Spleen (tissue), 11 donors: ENCODE results near the gene RNF141. TPM values are rescaled to one million over a fixed set of nuclear protein-coding genes. Genes with fewer than 3 reads are reported as not detected.

Experiments
- DNase-seq: peaks from one replicate; pipeline ENCODE4 v3.0.0-alpha.2; 2020
- H3K27ac ChIP-seq, 8 donors: fragments of 200-600 bp; sonication (generic) in 7 of 8; 1 replicate in 4 of 8; 2 replicates in 4 of 8; pipeline versions ENCODE4 v1.5.0 to v1.8.0; 2016 to 2021; ENCODE audit warnings: inconsistent platforms in 4 of 8, mild to moderate bottlenecking in 4 of 8, moderate library complexity in 1 of 8
- H3K27me3 ChIP-seq, 7 donors: fragments of 200-600 bp; sonication (generic) in 6 of 7; replicated peaks in 1 of 7; 1 replicate in 4 of 7; 2 replicates in 3 of 7; pipeline versions ENCODE4 v1.5.0 to v1.8.0; 2016 to 2021; ENCODE audit warnings: inconsistent platforms in 3 of 7, mild to moderate bottlenecking in 1 of 7
- H3K36me3 ChIP-seq, 6 donors: fragments of 200-600 bp; sonication (generic) in 5 of 6; 1 replicate in 4 of 6; 2 replicates in 2 of 6; pipeline versions ENCODE4 v1.5.0 to v1.8.0; 2016 to 2021; ENCODE audit warnings: inconsistent platforms in 2 of 6
- H3K4me1 ChIP-seq, 6 donors: fragments of 200-600 bp; sonication (generic) in 5 of 6; 1 replicate in 3 of 6; 2 replicates in 3 of 6; pipeline versions ENCODE4 v1.5.0 to v1.8.0; 2016 to 2021; ENCODE audit warnings: inconsistent platforms in 3 of 6
- H3K4me3 ChIP-seq, 8 donors: fragments of 200-600 bp; sonication (generic) in 7 of 8; 1 replicate in 4 of 8; 2 replicates in 4 of 8; pipeline versions ENCODE4 v1.5.0 to v1.8.0; 2016 to 2021; ENCODE audit warnings: inconsistent platforms in 4 of 8, mild to moderate bottlenecking in 4 of 8, moderate library complexity in 2 of 8
- H3K9me3 ChIP-seq, 8 donors: fragments of 200-600 bp; sonication (generic) in 7 of 8; 1 replicate in 4 of 8; 2 replicates in 4 of 8; pipeline versions ENCODE4 v1.5.0 to v1.8.0; 2016 to 2021; ENCODE audit warnings: inconsistent platforms in 4 of 8
- POLR2A ChIP-seq, 3 donors: fragments of 450-650 bp; IDR thresholded peaks; one replicate each; pipeline ENCODE4 v1.5.1; 2017; ENCODE audit warnings: antibody characterized with exemption in 3 of 3, mild to moderate bottlenecking in 1 of 3
- POLR2AphosphoS5 ChIP-seq, 3 donors: sonication (generic); formaldehyde crosslinking; IDR thresholded peaks; one replicate each; pipeline ENCODE4 v1.5.1; 2017; ENCODE audit warnings: antibody characterized with exemption in 3 of 3
- WGBS, 5 donors: extraction: QIAGEN DNeasy Blood & Tissue Kit in 3 of 5; methylation state at CpG; one replicate each; pipeline versions ENCODE4 v1.1.5 to v1.1.7; 2013 to 2018; 5-methylcytosine and 5-hydroxymethylcytosine counted together
- intact Hi-C: fragments of 100-400 bp; cut with DNase I; formaldehyde crosslinking; loops from one replicate; pipeline ENCODE4 v1.15.0; 2023; ENCODE audit warnings: low total_unique reads
- polyA plus RNA-seq, 3 donors: library from polyadenylated mRNA; stranded (reverse); fragments of 200-250 nt; gene quantifications; one replicate each; pipeline ENCODE4 v1.2.1, GENCODE V29; 2013
- total RNA-seq, 7 donors: library from RNA; depleted of rRNA in 3 of 7; stranded (reverse); fragments of >200 nt in 3 of 7; fragmentation: NEBNext Ultra II Directional in 4 of 7; extraction: Animal tissue kit (Norgen Biotek cat#: 25700) in 4 of 7; gene quantifications; one replicate each; pipeline versions ENCODE4 v1.1.0 to v1.2.1, GENCODE V29; 2016 to 2021
- TF ChIP-seq, protein P1 (sequence below), 11 experiments: fragments of 200-600 bp in 7 of 11; fragments of 450-650 bp in 4 of 11; sonication (generic) in 4 of 11; IDR thresholded peaks in 8 of 11; conservative IDR thresholded peaks in 3 of 11; 1 replicate in 7 of 11; 2 replicates in 4 of 11; pipeline versions ENCODE4 v1.4.0 to v1.8.0; 2016 to 2021; ENCODE audit warnings: antibody characterized with exemption in 11 of 11, inconsistent platforms in 4 of 11, mild to moderate bottlenecking in 1 of 11
- donor health status: healthy with polysubstance abuse.
- donor health status: DM: no; HTN: no; CAD: no; lungs with moderate emphysema.
- donor health status: DM: no; HTN: no; CAD: no.
- donor health status: Bipolar disorder and iron deficiency.
- donor health status: healthy.
- donor health status: DM: no; HTN: no; CAD: no.
- donor health status: DM: yes; HTN: yes; CAD: no.

RNF141 gene
- total and polyA plus RNA-seq, 10 donors = 13.3 to 86.2 (median 48.8) TPM

DNA sequence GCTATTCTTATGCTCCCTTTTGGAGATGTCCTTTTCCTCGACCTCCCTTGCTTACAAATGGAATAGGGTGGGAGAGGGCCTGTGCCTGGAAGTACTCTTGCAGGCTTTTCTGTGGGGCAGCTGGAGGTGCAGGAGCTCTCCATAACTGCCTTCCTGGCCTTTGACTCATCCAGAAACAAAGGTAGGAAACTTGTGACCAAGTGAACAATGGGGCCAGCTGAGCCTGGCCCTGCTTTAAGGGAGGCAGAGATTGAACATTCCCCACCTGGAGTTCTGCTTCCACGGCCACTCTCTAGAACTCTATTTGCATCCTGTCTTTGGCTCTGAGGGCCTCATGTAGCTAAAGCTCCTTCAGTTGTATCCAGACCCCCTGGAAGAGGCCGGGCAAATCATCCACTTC lies 32.6 kb upstream of the RNF141 start:
- Histone ChIP-seq H3K27me3 (no peaks in the 10 kb centered on the region), H3K27ac (no peak overlapping the region), H3K36me3 (peaks cover 0 to 41% (median 2%) of the 10 kb centered on the region in 6 donors), H3K4me3 (no peak overlapping the region), H3K4me1 (peaks cover 0 to 36% (median 11%) of the 10 kb centered on the region in 6 donors), H3K9me3 (no peaks in the 10 kb centered on the region)
- no peak for DNase-seq
- no peak for TF ChIP-seq POLR2AphosphoS5 (IDR thresholded peaks at IDR 0.05)
- no peak for TF ChIP-seq POLR2A (IDR thresholded peaks at IDR 0.05)
- TF ChIP-seq, protein P1, sequence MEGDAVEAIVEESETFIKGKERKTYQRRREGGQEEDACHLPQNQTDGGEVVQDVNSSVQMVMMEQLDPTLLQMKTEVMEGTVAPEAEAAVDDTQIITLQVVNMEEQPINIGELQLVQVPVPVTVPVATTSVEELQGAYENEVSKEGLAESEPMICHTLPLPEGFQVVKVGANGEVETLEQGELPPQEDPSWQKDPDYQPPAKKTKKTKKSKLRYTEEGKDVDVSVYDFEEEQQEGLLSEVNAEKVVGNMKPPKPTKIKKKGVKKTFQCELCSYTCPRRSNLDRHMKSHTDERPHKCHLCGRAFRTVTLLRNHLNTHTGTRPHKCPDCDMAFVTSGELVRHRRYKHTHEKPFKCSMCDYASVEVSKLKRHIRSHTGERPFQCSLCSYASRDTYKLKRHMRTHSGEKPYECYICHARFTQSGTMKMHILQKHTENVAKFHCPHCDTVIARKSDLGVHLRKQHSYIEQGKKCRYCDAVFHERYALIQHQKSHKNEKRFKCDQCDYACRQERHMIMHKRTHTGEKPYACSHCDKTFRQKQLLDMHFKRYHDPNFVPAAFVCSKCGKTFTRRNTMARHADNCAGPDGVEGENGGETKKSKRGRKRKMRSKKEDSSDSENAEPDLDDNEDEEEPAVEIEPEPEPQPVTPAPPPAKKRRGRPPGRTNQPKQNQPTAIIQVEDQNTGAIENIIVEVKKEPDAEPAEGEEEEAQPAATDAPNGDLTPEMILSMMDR (IDR thresholded peaks at IDR 0.05 in 8 of 11, conservative IDR thresholded peaks at IDR 0.05 in 3 of 11) = no peak
- intact Hi-C loops = no loop called here
- WGBS, 5 donors = 76 to 93% (median 82%) methylated on average over 2 to 3 of the region's 3 CpGs

DNA sequence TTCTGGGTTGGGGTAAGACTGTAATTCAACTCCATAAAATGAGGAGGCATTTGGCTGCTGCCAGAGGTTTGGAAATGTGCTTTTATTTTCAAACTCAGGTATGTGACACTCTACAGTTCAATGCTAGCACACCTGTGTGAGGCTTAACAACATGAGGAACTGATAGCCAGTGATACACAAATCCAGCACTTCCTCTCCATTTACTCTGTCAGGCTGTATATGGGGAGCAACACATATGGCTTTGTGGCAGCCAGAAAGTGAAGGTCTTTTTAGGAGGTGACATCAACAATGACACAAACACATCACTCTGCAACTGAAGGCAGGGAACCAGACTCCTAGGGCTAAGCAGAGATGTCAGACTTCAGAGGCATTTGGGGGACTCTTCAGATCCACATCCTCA lies 32.0 kb upstream of the RNF141 start:
- Histone ChIP-seq H3K27me3 (no peaks in the 10 kb centered on the region), H3K27ac (no peak overlapping the region), H3K36me3 (peaks cover 0 to 37% (median 2%) of the 10 kb centered on the region in 6 donors), H3K9me3 (no peaks in the 10 kb centered on the region), H3K4me1 (peaks cover 0 to 33% (median 8%) of the 10 kb centered on the region in 6 donors), H3K4me3 (no peak overlapping the region)
- DNase-seq = no peak
- TF ChIP-seq POLR2AphosphoS5 (IDR thresholded peaks at IDR 0.05) (no peak), POLR2A (IDR thresholded peaks at IDR 0.05) (no peak)
- TF ChIP-seq, protein P1 (IDR thresholded peaks at IDR 0.05 in 8 of 11, conservative IDR thresholded peaks at IDR 0.05 in 3 of 11) = no peak
- intact Hi-C loops = no loop called here

DNA sequence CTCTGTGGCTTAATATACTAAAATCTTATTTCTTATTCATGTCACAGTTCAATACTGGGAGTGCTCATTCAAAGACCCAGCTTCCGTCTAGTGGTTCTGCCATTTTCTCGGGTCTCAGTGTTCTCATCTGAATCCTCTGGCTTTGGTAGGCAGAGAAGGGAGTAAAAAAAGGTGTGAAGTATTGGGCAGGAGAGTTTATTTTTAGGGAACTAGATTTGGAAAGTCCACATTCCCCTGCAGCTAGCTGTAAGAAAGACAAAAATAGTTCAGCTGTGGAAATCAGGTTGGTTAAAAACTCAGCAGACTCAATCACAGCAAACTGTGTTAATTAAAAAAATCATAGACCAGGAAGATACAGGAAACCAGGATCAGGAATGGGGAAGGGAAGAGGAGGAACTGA lies 31.5 kb upstream of the RNF141 start:
- intact Hi-C loops = no loop called here
- H3K36me3 ChIP-seq = peaks cover 0 to 35% (median 2%) of the 10 kb centered on the region in 6 donors
- H3K9me3 ChIP-seq = no peaks in the 10 kb centered on the region
- no peak overlapping the region for H3K4me3 ChIP-seq
- no peaks in the 10 kb centered on the region for H3K27me3 ChIP-seq
- TF ChIP-seq, protein P1 (IDR thresholded peaks at IDR 0.05 in 8 of 11, conservative IDR thresholded peaks at IDR 0.05 in 3 of 11) = no peak
- TF ChIP-seq POLR2AphosphoS5 (IDR thresholded peaks at IDR 0.05) (no peak), POLR2A (IDR thresholded peaks at IDR 0.05) (no peak)
- H3K27ac ChIP-seq = no peak overlapping the region
- WGBS, 5 donors = 90 to 100% (median 95%) methylated on average over 2 of the region's 2 CpGs
- DNase-seq = no peak
- peaks cover 0 to 33% (median 7%) of the 10 kb centered on the region in 6 donors for H3K4me1 ChIP-seq

DNA sequence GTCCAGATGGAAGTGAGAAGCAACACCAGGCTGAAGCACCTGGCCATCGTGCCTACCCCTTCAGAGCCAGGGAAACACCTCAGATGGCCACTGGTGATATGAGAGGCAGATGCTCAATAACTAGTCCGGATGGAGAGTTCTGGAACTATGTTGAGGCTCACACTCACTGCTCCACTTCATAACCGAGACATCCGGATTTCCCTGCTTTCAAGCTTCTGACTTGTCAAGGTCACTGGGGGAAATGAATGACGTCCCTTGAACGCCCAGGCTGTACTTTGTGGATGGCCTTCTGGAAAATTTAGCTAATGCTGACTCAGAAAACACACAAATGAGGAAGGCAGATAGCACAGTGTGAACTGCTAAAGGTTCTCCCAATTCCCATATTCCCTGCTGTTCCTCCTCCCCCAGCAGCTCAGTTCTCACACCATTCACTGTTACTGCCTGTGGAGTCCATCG lies 27.5 kb upstream of the RNF141 start, which contains the start of gene LYVE1:
TSS of gene LYVE1 (minus strand) at position 180 of the 456 bp plus-strand sequence. CDS start at position 47, 133 bp downstream.
- Histone ChIP-seq H3K4me1 (peaks cover 0 to 63% (median 24%) of the 10 kb centered on the region in 6 donors), H3K27ac (peak within 1 kb of the TSS; percentile 6 to 86 (median 80)), H3K4me3 (peak within 1 kb of the TSS; percentile 3 to 62 (median 26)), H3K36me3 (peaks cover 0 to 10% (median 0%) of the 10 kb centered on the region in 6 donors), H3K27me3 (no peaks in the 10 kb centered on the region), H3K9me3 (no peaks in the 10 kb centered on the region)
- WGBS, 5 donors = 47 to 86% (median 61%) methylated on average over 7 of the region's 7 CpGs
- intact Hi-C loops = loop anchor here (10.0 kb wide), 1 partner anchor 76 kb away; no protein-coding TSS in a partner anchor
- TF ChIP-seq POLR2AphosphoS5 (IDR thresholded peaks at IDR 0.05) (peak in 2 of 3 donors; percentile 84 to 93), POLR2A (IDR thresholded peaks at IDR 0.05) (peak in 1 of 3 donors; percentile 84)
- TF ChIP-seq, protein P1 (IDR thresholded peaks at IDR 0.05 in 8 of 11, conservative IDR thresholded peaks at IDR 0.05 in 3 of 11) = no peak
- DNase-seq = no peak
